WTC11 (cell line): ENCODE measurements around the gene ZBTB4.

ENCODE experiments used
- GRHL2 ChIP-seq: fragments of 250-450 bp; sonication (Bioruptor Pico); IDR thresholded peaks from 2 replicates; pipeline ENCODE4 v1.8.0; 2022; ENCODE audit warnings: mild to moderate bottlenecking, moderate library complexity; ENCODE audit not compliant: insufficient replicate concordance, severe bottlenecking
- TF ChIP-seq, protein P1 (sequence below): fragments of 200-600 bp; IDR thresholded peaks from 2 replicates; pipeline ENCODE4 v1.8.0; 2022; ENCODE audit warnings: antibody characterized with exemption
- TF ChIP-seq, protein P2 (sequence below): sonication (generic); formaldehyde crosslinking; IDR thresholded peaks from 2 replicates; pipeline ENCODE4 v1.8.1; 2023; ENCODE audit warnings: mild to moderate bottlenecking, moderate library complexity, missing genetic modification reagents

DNA sequence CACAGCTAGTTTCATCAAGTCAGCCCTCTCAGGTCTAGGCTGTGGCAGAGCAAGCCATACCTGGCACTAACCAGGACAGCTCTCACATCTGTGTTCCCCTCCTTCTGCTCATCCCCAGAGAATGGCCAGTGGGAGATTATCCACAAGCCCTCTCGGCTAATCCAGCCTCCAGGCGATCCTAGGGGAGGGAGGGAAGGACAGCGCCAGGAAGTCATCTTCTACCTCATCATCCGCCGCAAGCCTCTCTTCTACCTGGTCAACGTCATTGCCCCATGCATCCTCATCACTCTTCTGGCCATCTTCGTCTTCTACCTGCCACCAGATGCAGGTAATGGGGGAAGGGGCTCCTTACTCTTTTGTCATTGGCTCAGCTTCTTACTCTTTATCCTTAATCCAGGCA is 31.0 kb downstream of the ZBTB4 start:
- TF ChIP-seq, protein P1, sequence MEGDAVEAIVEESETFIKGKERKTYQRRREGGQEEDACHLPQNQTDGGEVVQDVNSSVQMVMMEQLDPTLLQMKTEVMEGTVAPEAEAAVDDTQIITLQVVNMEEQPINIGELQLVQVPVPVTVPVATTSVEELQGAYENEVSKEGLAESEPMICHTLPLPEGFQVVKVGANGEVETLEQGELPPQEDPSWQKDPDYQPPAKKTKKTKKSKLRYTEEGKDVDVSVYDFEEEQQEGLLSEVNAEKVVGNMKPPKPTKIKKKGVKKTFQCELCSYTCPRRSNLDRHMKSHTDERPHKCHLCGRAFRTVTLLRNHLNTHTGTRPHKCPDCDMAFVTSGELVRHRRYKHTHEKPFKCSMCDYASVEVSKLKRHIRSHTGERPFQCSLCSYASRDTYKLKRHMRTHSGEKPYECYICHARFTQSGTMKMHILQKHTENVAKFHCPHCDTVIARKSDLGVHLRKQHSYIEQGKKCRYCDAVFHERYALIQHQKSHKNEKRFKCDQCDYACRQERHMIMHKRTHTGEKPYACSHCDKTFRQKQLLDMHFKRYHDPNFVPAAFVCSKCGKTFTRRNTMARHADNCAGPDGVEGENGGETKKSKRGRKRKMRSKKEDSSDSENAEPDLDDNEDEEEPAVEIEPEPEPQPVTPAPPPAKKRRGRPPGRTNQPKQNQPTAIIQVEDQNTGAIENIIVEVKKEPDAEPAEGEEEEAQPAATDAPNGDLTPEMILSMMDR: no peak
- TF ChIP-seq, protein P2, sequence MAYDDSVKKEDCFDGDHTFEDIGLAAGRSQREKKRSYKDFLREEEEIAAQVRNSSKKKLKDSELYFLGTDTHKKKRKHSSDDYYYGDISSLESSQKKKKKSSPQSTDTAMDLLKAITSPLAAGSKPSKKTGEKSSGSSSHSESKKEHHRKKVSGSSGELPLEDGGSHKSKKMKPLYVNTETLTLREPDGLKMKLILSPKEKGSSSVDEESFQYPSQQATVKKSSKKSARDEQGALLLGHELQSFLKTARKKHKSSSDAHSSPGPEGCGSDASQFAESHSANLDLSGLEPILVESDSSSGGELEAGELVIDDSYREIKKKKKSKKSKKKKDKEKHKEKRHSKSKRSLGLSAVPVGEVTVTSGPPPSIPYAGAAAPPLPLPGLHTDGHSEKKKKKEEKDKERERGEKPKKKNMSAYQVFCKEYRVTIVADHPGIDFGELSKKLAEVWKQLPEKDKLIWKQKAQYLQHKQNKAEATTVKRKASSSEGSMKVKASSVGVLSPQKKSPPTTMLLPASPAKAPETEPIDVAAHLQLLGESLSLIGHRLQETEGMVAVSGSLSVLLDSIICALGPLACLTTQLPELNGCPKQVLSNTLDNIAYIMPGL: no peak
- TF ChIP-seq GRHL2 (CRISPR knock-in tag): no peak
